H9 (cell line): ENCODE measurements around the gene OR2C3. TPM values are rescaled to one million over a fixed set of nuclear protein-coding genes. Genes with fewer than 3 reads are reported as not detected.

Experiments
- DNase-seq: peaks from one replicate; pipeline ENCODE4 v3.0.0-alpha.2; 2017
- H2AFZ ChIP-seq: one replicate; pipeline ENCODE4 v1.6.1; 2013; ENCODE audit warnings: mild to moderate bottlenecking, low read length, control low read depth, moderate library complexity
- H2AK5ac ChIP-seq: 2 replicates; pipeline ENCODE4 v1.6.1; 2013; ENCODE audit warnings: low read length, control low read depth, mixed read lengths; ENCODE audit not compliant: insufficient read length
- H2BK120ac ChIP-seq: one replicate; pipeline ENCODE4 v1.6.1; 2013; ENCODE audit warnings: low read depth, mild to moderate bottlenecking, low read length, control low read depth, inconsistent platforms; ENCODE audit not compliant: poor library complexity, severe bottlenecking
- H2BK12ac ChIP-seq: 2 replicates; pipeline ENCODE4 v1.6.1; 2013; ENCODE audit warnings: low read length, control low read depth, mixed read lengths, low read depth; ENCODE audit not compliant: insufficient read length
- H2BK15ac ChIP-seq: 2 replicates; pipeline ENCODE4 v1.6.1; 2013; ENCODE audit warnings: low read depth, low read length, control low read depth
- H2BK20ac ChIP-seq: one replicate; pipeline ENCODE4 v1.6.1; 2013; ENCODE audit warnings: low read depth, mild to moderate bottlenecking, low read length, control low read depth, inconsistent platforms; ENCODE audit not compliant: poor library complexity, severe bottlenecking
- H2BK5ac ChIP-seq: 2 replicates; pipeline ENCODE4 v1.6.1; 2013; ENCODE audit warnings: low read length, control low read depth, mixed read lengths; ENCODE audit not compliant: insufficient read length
- H3K14ac ChIP-seq: 2 replicates; pipeline ENCODE4 v1.6.1; 2013; ENCODE audit warnings: low read length, control low read depth; ENCODE audit not compliant: insufficient read depth
- H3K18ac ChIP-seq: 2 replicates; pipeline ENCODE4 v1.6.1; 2013; ENCODE audit warnings: low read depth, mild to moderate bottlenecking, mixed read lengths, low read length, control low read depth; ENCODE audit not compliant: insufficient read length
- H3K23ac ChIP-seq: 2 replicates; pipeline ENCODE4 v1.6.1; 2013; ENCODE audit warnings: low read length, control low read depth, mixed read lengths, low read depth; ENCODE audit not compliant: insufficient read length
- H3K23me2 ChIP-seq: 2 replicates; pipeline ENCODE4 v1.6.1; 2013; ENCODE audit warnings: low read depth, mild to moderate bottlenecking, mixed read lengths, low read length, control low read depth; ENCODE audit not compliant: insufficient read length, poor library complexity, severe bottlenecking
- H3K27ac ChIP-seq: 2 replicates; pipeline ENCODE4 v1.5.1; 2013; ENCODE audit warnings: low read length, control low read depth, mixed read lengths, low read depth; ENCODE audit not compliant: insufficient read length
- H3K27me3 ChIP-seq: 2 replicates; pipeline ENCODE4 v1.6.1; 2013; ENCODE audit warnings: low read length, control low read depth, inconsistent platforms; ENCODE audit not compliant: insufficient read depth
- H3K4ac ChIP-seq: 2 replicates; pipeline ENCODE4 v1.6.1; 2013; ENCODE audit warnings: low read depth, mild to moderate bottlenecking, control low read depth, inconsistent platforms, low read length, moderate library complexity
- H3K4me1 ChIP-seq: 2 replicates; pipeline ENCODE4 v1.6.1; 2013; ENCODE audit warnings: low read length, control low read depth, inconsistent platforms; ENCODE audit not compliant: insufficient read depth
- H3K4me2 ChIP-seq: 2 replicates; pipeline ENCODE4 v1.6.1; 2013; ENCODE audit warnings: low read length, control low read depth, mixed read lengths; ENCODE audit not compliant: insufficient read length, insufficient read depth
- H3K56ac ChIP-seq: 2 replicates; pipeline ENCODE4 v1.6.1; 2013; ENCODE audit warnings: low read depth, mild to moderate bottlenecking, mixed read lengths, low read length, control low read depth; ENCODE audit not compliant: insufficient read length
- H3K79me1 ChIP-seq: 2 replicates; pipeline ENCODE4 v1.6.1; 2013; ENCODE audit warnings: low read depth, mild to moderate bottlenecking, moderate library complexity, low read length, control low read depth, inconsistent platforms; ENCODE audit not compliant: insufficient read depth, poor library complexity, severe bottlenecking
- H3K79me2 ChIP-seq: 2 replicates; pipeline ENCODE4 v1.6.1; 2013; ENCODE audit warnings: low read length, control low read depth, inconsistent platforms; ENCODE audit not compliant: insufficient read depth
- H3K9ac ChIP-seq: 2 replicates; pipeline ENCODE4 v1.6.1; 2013; ENCODE audit warnings: low read length, control low read depth, mixed read lengths; ENCODE audit not compliant: insufficient read length; ENCODE audit errors: extremely low read depth
- H3K9me3 ChIP-seq: one replicate; pipeline ENCODE4 v1.6.1; 2013; ENCODE audit warnings: low read depth, low read length, inconsistent platforms; ENCODE audit not compliant: control insufficient read depth
- H3T11ph ChIP-seq: one replicate; pipeline ENCODE4 v1.6.1; 2013; ENCODE audit warnings: mild to moderate bottlenecking, low read length, control low read depth, inconsistent platforms
- H4K20me1 ChIP-seq: one replicate; pipeline ENCODE4 v1.6.1; 2013; ENCODE audit not compliant: control insufficient read depth, insufficient read length, insufficient read depth
- H4K5ac ChIP-seq: 2 replicates; pipeline ENCODE4 v1.6.1; 2013; ENCODE audit warnings: low read depth, mild to moderate bottlenecking, mixed read lengths, low read length, control low read depth; ENCODE audit not compliant: insufficient read length
- H4K8ac ChIP-seq: replicated peaks from 2 replicates; pipeline ENCODE4 v1.6.1; 2013; ENCODE audit warnings: low read length, control low read depth, mixed read lengths, low read depth; ENCODE audit not compliant: insufficient read length
- H4K91ac ChIP-seq: 2 replicates; pipeline ENCODE4 v1.6.1; 2013; ENCODE audit warnings: low read depth, mild to moderate bottlenecking, moderate library complexity, mixed read lengths, low read length, control low read depth; ENCODE audit not compliant: insufficient read length
- H3K27ac Mint-ChIP-seq, 3 experiments: 2 replicates in 2 of 3; 3 replicates in 1 of 3; pipeline ENCODE4 v1.8.0; 2020 to 2021; ENCODE audit warnings: mixed read lengths in 3 of 3, mild to moderate bottlenecking in 1 of 3, moderate library complexity in 1 of 3
- H3K27me3 Mint-ChIP-seq: 2 replicates; pipeline ENCODE4 v1.8.0; 2021; ENCODE audit warnings: low read depth, mild to moderate bottlenecking, moderate library complexity, mixed read lengths
- H3K36me3 Mint-ChIP-seq, 3 experiments: 2 replicates in 2 of 3; 3 replicates in 1 of 3; pipeline ENCODE4 v1.8.0; 2020 to 2021; ENCODE audit warnings: low read depth in 3 of 3, mixed read lengths in 3 of 3; ENCODE audit not compliant: insufficient read depth in 1 of 3
- H3K4me1 Mint-ChIP-seq, 2 experiments: 2 replicates each; pipeline ENCODE4 v1.8.0; 2020; ENCODE audit warnings: mixed read lengths in 2 of 2
- H3K4me3 Mint-ChIP-seq, 2 experiments: 2 replicates in 1 of 2; 3 replicates in 1 of 2; pipeline ENCODE4 v1.8.0; 2020 to 2021; ENCODE audit warnings: mild to moderate bottlenecking in 2 of 2, mixed read lengths in 2 of 2, moderate library complexity in 1 of 2
- H3K9me3 Mint-ChIP-seq, 2 experiments: 2 replicates in 1 of 2; 3 replicates in 1 of 2; pipeline ENCODE4 v1.8.0; 2020; ENCODE audit warnings: mild to moderate bottlenecking in 2 of 2, mixed read lengths in 2 of 2, moderate library complexity in 1 of 2
- CTCF ChIP-seq: fragments of 200-600 bp; sonication (generic); conservative IDR thresholded peaks from 3 replicates; pipeline ENCODE4 v1.8.0; 2021; ENCODE audit warnings: antibody characterized with exemption, mild to moderate bottlenecking
- WGBS: extraction: QIAGEN DNeasy Blood & Tissue Kit; methylation state at CpG from one replicate; pipeline ENCODE4 v1.1.7; 2013; ENCODE audit warnings: missing lambda C conversion rate, low lambda C conversion rate, mixed read lengths; ENCODE audit not compliant: insufficient read length; ENCODE audit errors: extremely low coverage; 5-methylcytosine and 5-hydroxymethylcytosine counted together
- total RNA-seq: library from RNA; stranded (reverse); gene quantifications from 2 replicates; pipeline ENCODE4 v1.2.1, GENCODE V29; 2021

Gene OR2C3
- total RNA-seq, 1 experiment from 2014 or later, result not detected

GRCh38 chr1:247500865-247501264 lies 35.4 kb downstream of the OR2C3 start:
- Histone ChIP-seq H3K27me3 (no peaks in the 10 kb centered on the region), H2BK120ac (no peak overlapping the region), H3K27ac (no peak overlapping the region), H2AK5ac (no peak overlapping the region), H3K56ac (no peak overlapping the region), H2BK15ac (no peak overlapping the region), H3K4me1 (no peaks in the 10 kb centered on the region), H3K4me2 (no peak overlapping the region), H2BK5ac (no peak overlapping the region), H4K5ac (no peak overlapping the region), H4K8ac (no peak overlapping the region), H4K91ac (no peak overlapping the region), H3K23me2 (no peaks in the 10 kb centered on the region), H3K4ac (no peak overlapping the region), H3K18ac (no peak overlapping the region), H2AFZ (no peak overlapping the region), H3K79me1 (no peaks in the 10 kb centered on the region), H3K14ac (no peak overlapping the region), H2BK20ac (no peak overlapping the region), H3T11ph (no peak overlapping the region), H3K9me3 (no peaks in the 10 kb centered on the region), H3K23ac (no peak overlapping the region), H3K9ac (no peak overlapping the region), H3K79me2 (no peaks in the 10 kb centered on the region), H2BK12ac (no peak overlapping the region), H4K20me1 (no peaks in the 10 kb centered on the region)
- Mint-ChIP-seq H3K4me1 (no peaks in the 10 kb centered on the region), H3K27ac (no peak overlapping the region), H3K9me3 (no peaks in the 10 kb centered on the region), H3K4me3 (no peak overlapping the region), H3K36me3 (no peaks in the 10 kb centered on the region), H3K27me3 (no peaks in the 10 kb centered on the region; the same call in 1 of the 2 replicates)
- no peak for TF ChIP-seq CTCF
- no CpG with 5 or more reads among the region's 3 CpGs for WGBS
- DNase-seq, result no peak
